ENCODE measurements around the gene PTPRK. TPM values are rescaled to one million over a fixed set of nuclear protein-coding genes. Genes with fewer than 3 reads are reported as not detected.

PTPRK gene
- total RNA-seq, 1 donor from 2014 or later, result 18.4 TPM

GRCh38 chr6:128186729-128187128 lies 333.7 kb downstream of the PTPRK start:
- Histone ChIP-seq H3K27ac (replicated peaks) (no peak overlapping the region), H3K4me1 (no peaks in the 10 kb centered on the region), H3K9me3 (replicated peaks) (no peaks in the 10 kb centered on the region), H3K36me3 (peaks cover 15% of the 10 kb centered on the region), H3K4me3 (no peak overlapping the region), H3K27me3 (ENCODE audit: low read depth) (no peaks in the 10 kb centered on the region)
- no peak for DNase-seq
- no peak for TF ChIP-seq CTCF (IDR thresholded peaks at IDR 0.05; ENCODE audit: borderline replicate concordance)
- intact Hi-C loops (cut with micrococcal nuclease), result no loop called here

GRCh38 chr6:128179876-128180438 lies 340.4 kb downstream of the PTPRK start:
- H3K9me3 ChIP-seq (replicated peaks), result no peaks in the 10 kb centered on the region
- DNase-seq, result no peak
- H3K36me3 ChIP-seq, result peaks cover 15% of the 10 kb centered on the region
- TF ChIP-seq CTCF (IDR thresholded peaks at IDR 0.05; ENCODE audit: borderline replicate concordance), result no peak
- intact Hi-C loops (cut with micrococcal nuclease), result no loop called here
- H3K4me1 ChIP-seq, result peaks cover 15% of the 10 kb centered on the region
- H3K27ac ChIP-seq (replicated peaks), result no peak overlapping the region
- no peak overlapping the region for H3K4me3 ChIP-seq
- no peaks in the 10 kb centered on the region for H3K27me3 ChIP-seq (ENCODE audit: low read depth)

- intact Hi-C loops (cut with micrococcal nuclease), result no loop called here
- no peak for TF ChIP-seq CTCF (IDR thresholded peaks at IDR 0.05; ENCODE audit: borderline replicate concordance)
- H3K36me3 ChIP-seq, result no peaks in the 10 kb centered on the region
- H3K4me1 ChIP-seq, result peaks cover 26% of the 10 kb centered on the region
- H3K27me3 ChIP-seq (ENCODE audit: low read depth), result no peaks in the 10 kb centered on the region
- H3K4me3 ChIP-seq, result no peak overlapping the region
- no peak for DNase-seq
- no peaks in the 10 kb centered on the region for H3K9me3 ChIP-seq (replicated peaks)
- H3K27ac ChIP-seq (replicated peaks), result no peak overlapping the region
These were observed 345.7 kb downstream of the PTPRK start for GRCh38 chr6:128174724-128175123.

- H3K9me3 ChIP-seq (replicated peaks), result no peaks in the 10 kb centered on the region
- intact Hi-C loops (cut with micrococcal nuclease), result no loop called here
- TF ChIP-seq CTCF (IDR thresholded peaks at IDR 0.05; ENCODE audit: borderline replicate concordance), result no peak
- H3K27ac ChIP-seq (replicated peaks), result no peak overlapping the region
- H3K36me3 ChIP-seq, result no peaks in the 10 kb centered on the region
- H3K27me3 ChIP-seq (ENCODE audit: low read depth), result no peaks in the 10 kb centered on the region
- H3K4me3 ChIP-seq, result no peak overlapping the region
- no peak for DNase-seq
- H3K4me1 ChIP-seq, result peaks cover 25% of the 10 kb centered on the region
These were observed 347.4 kb downstream of the PTPRK start for GRCh38 chr6:128172752-128173682.

GRCh38 chr6:128172081-128172480 lies 348.3 kb downstream of the PTPRK start:
- intact Hi-C loops (cut with micrococcal nuclease), result no loop called here
- peaks cover 29% of the 10 kb centered on the region for H3K4me1 ChIP-seq
- H3K27ac ChIP-seq (replicated peaks), result no peak overlapping the region

More at GRCh38 chr6:128172081-128172480, 348.3 kb downstream of the PTPRK start:
- no peaks in the 10 kb centered on the region for H3K27me3 ChIP-seq (ENCODE audit: low read depth)
- no peak overlapping the region for H3K4me3 ChIP-seq
- no peaks in the 10 kb centered on the region for H3K9me3 ChIP-seq (replicated peaks)
- DNase-seq, result no peak
- no peak for TF ChIP-seq CTCF (IDR thresholded peaks at IDR 0.05; ENCODE audit: borderline replicate concordance)
- H3K36me3 ChIP-seq, result no peaks in the 10 kb centered on the region

Data from left ventricle myocardium inferior (tissue), 1 donor.